Activated CD4-positive, CD25-positive, alpha-beta regulatory T cell (primary cell): ENCODE results near the gene TULP4.
"Not testable (repeated sequence)": the region's sequence is repeated elsewhere in the genome, so short reads cannot be mapped to it uniquely, and the experiment has no call there.

ENCODE experiments used
- DNase-seq, 4 experiments: peaks; one replicate each; lab custom pipeline; 2025; lab: John Stamatoyannopoulos, UW

TULP4 gene

GRCh38 chr6:158470023-158470422, 157.8 kb downstream of the TULP4 start:
- not testable (repeated sequence) for DNase-seq

GRCh38 chr6:158471339-158471738, 159.1 kb downstream of the TULP4 start:
- DNase-seq, result no peak

GRCh38 chr6:158472447-158472846, 160.2 kb downstream of the TULP4 start:
- DNase-seq, result no peak

DNA sequence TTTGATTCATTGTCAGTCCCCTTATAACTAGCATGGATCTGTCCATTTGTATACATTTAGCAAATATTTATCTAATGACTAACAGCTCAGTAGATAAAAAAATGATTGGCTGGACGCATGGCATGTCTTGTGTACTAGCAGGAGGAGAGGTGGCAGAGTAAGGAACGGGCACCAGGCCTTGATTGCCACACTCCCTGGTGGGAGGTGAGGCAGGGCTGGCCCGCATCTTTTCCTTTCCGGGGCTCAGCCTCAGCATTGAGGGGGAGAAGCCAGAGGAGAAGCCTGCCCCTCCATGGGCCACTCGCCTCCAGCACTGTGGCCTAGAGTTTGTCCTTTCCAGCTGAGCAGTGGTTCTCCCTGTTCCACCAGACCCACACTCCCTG, 162.7 kb downstream of the TULP4 start:
- no peak for DNase-seq

- DNase-seq, result no peak
These were observed 163.4 kb downstream of the TULP4 start for GRCh38 chr6:158475344-158476302.

- DNase-seq, result no peak
These were observed 164.1 kb downstream of the TULP4 start for GRCh38 chr6:158476389-158476788.

DNA sequence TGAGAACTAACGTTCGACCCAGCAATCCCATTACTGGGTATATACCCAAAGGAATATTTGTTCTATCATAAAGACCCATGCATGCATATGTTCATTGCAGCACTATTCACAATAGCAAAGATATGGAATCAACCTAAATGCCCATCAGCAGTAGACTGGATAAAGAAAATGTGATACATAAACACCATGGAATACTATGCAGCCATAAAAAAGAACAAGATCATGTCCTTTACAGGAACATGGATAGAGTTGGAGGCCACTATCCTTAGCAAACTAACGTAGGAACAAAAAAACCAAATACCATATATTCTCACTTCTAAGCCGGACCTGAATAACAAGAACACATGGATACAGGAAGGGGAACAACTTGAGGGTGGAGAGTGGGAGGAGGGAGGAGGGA, 165.5 kb downstream of the TULP4 start:
- not testable (repeated sequence) for DNase-seq

GRCh38 chr6:158480989-158481388, 168.7 kb downstream of the TULP4 start:
- no peak for DNase-seq

DNA sequence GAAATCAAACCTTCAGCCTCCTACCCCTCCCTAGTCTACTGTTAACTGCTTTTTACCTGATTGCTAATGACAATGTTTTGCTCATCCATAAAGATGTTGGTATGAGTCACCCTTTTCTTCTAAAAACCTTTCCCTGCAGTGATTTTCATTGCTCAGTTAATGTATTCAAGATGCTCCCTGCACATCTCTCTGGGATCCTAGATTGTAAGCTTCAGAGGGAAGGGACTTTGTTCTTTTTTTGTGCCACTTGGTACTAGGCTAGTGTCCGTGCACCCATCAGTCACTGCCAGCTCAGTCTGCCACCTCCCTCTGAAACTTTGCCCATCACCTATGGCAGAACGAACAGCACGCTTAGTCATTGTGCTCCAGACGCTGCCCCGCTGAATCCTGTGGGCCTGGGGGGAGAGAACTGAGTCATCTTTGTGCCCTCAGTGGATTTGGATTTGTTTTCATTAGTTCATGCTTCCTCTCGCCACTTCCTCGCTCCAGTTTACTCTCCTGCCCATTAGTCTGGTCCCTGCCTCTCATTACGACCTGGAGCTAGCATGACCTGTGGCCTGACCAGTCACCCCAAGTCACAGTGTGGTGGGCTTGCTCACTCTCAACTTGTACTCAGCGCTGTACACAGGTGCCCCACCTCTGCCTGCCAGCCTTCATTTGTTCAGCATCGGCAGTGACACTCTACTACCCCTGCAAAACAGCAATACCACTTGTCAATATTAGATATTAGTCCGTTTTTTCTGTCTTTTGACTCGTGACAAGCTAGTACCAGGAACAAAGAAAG, 169.6 kb downstream of the TULP4 start:
- DNase-seq, result no peak

- DNase-seq, result no peak
These were observed 173.2 kb downstream of the TULP4 start for GRCh38 chr6:158485431-158485830.

- no peak for DNase-seq
These were observed 175.2 kb downstream of the TULP4 start for GRCh38 chr6:158487495-158487894.

DNA sequence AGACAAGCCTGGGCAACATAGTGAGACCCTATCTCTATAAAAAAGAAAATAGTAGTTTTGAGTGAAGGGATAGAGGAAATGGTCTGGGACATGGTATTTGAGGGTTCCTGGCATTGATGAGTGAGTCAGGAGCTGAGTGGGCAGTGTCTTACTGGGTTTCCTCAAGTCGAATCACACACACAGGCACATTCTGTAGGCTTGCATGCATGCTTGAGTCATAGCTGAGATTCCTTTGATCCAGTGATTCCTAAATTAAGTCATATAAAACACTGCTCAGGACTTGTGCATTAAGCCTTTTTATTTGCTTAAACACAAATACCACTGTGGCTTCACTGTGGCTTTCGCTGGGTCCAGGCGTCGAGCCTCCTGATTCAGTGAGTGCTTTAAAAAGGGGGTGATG, 175.8 kb downstream of the TULP4 start:
- no peak for DNase-seq

- DNase-seq, result no peak
These were observed 177.2 kb downstream of the TULP4 start for GRCh38 chr6:158489441-158489840.

- no peak for DNase-seq
These were observed 180.6 kb downstream of the TULP4 start for GRCh38 chr6:158492881-158493280.

DNA sequence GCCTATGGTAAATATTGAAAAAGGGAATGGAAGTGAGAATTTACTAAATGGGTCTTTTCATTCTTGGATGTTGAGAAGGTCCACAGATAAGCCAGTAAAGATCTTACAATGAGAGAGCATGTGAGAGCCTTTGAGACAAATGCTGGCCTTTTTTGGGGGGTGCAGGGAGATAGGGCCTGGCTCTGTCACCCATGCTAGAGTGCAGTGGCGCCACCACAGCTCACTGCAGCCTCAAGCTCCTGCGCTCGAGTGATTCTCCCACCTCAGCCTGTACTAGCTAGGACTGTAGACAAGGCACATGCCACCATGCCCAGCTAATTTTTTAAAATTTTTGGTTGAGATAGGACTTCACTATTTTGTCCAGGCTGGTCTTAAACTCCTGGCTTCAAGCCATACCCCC, 184.4 kb downstream of the TULP4 start:
- DNase-seq, result no peak

GRCh38 chr6:158497620-158498019, 185.4 kb downstream of the TULP4 start:
- DNase-seq, result no peak

GRCh38 chr6:158498362-158498761, 186.1 kb downstream of the TULP4 start:
- DNase-seq, result no peak

DNA sequence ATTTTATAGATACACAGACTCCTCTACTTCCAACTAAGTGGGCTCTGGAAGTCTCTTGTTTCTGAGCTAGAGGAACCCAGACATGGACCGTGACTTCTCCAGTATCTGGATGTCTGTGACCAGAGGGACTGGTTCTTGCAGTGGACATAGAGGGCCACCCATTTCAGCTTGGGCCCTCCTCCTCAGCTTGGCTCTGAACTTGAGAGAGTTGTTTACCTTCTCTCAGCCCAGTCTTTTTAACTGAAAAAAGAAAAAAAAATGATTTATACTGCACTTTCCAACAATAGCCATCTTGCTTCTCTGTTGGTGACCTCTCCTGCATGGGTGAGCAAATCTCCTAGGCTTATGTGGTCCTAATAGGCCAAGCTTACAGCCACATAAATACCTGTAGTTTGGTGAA, 187.3 kb downstream of the TULP4 start:
- DNase-seq, result no peak

DNA sequence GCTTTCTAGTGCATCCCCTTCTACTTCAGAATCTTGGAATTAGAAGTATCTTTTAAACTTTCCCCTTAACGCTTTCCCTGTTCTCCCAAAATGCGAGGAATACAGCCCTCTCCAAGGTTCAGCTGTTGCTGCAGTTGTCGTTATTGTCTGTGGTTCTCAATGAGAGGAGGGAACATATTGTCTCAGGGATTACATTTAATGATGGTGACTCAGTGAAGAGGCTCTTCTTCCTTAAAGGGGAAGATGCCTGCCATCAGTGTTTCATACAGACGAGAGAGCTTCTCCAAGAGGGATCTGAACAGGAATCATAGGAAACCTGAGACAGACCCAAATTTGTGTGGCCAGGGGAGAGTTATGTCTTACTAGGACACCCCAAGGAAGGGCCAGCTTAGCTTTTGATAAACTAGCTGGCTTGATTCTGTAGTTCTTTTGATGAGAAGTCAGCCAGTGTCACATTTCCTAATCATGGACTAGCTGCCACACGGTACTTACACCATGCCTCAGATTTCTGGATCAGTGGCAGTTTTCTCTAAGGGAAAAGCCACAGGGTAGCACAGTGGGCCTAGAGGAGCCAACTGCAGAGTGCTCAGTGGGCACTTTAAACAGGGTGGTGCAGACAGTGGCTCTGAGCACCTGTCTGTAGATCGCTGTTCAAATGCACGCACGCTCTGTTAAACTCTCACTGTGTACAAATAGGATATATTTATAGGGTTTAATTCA, 187.9 kb downstream of the TULP4 start:
- DNase-seq, result no peak

GRCh38 chr6:158501360-158502262, 189.3 kb downstream of the TULP4 start:
- DNase-seq, result no peak

DNA sequence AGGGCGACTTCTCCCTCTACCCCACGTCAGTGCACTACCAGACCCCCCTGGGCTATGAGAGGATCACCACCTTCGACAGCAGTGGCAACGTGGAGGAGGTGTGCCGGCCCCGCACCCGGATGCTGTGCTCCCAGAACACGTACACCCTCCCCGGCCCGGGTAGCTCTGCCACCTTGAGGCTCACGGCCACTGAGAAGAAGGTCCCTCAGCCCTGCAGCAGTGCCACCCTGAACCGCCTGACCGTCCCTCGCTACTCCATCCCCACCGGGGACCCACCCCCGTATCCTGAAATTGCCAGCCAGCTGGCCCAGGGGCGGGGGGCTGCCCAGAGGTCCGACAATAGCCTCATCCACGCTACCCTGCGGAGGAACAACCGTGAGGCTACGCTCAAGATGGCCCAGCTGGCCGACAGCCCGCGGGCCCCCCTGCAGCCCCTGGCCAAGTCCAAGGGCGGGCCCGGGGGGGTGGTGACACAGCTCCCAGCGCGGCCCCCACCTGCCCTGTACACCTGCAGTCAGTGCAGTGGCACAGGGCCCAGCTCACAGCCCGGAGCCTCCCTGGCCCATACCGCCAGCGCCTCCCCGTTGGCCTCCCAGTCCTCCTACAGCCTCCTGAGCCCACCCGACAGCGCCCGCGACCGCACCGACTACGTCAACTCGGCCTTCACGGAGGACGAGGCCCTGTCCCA, 190.1 kb downstream of the TULP4 start:
- DNase-seq, result no peak
